Smooth muscle cell (in vitro differentiated cells): ENCODE measurements around the gene BCKDHB. TPM values are rescaled to one million over a fixed set of nuclear protein-coding genes. Genes with fewer than 3 reads are reported as not detected.
A peak's percentile ranks its signal among the peaks of the same experiment; 100 is the strongest.

Experiments
- DNase-seq: peaks from one replicate; lab custom pipeline; 2025; ENCODE audit not compliant: unreplicated experiment; lab: John Stamatoyannopoulos, UW
- H2AFZ ChIP-seq: fragments of 200-600 bp; sonication (generic); 2 replicates; pipeline ENCODE4 v1.6.0; 2016; ENCODE audit warnings: antibody characterized with exemption, low read depth, mild to moderate bottlenecking
- H3F3A ChIP-seq: fragments of 200-600 bp; sonication (generic); 2 replicates; pipeline ENCODE4 v1.6.0; 2017; ENCODE audit warnings: antibody characterized with exemption, low read depth
- H3K27ac ChIP-seq: fragments of 200-600 bp; sonication (generic); 2 replicates; pipeline ENCODE4 v1.5.1; 2016; ENCODE audit warnings: low read depth, mild to moderate bottlenecking
- H3K27me3 ChIP-seq: fragments of 200-600 bp; sonication (generic); 2 replicates; pipeline ENCODE4 v1.6.1; 2016; ENCODE audit warnings: low read depth, mild to moderate bottlenecking
- H3K36me3 ChIP-seq: fragments of 200-600 bp; sonication (generic); 2 replicates; pipeline ENCODE4 v1.5.1; 2016; ENCODE audit warnings: low read depth
- H3K4me1 ChIP-seq: fragments of 200-600 bp; sonication (generic); 2 replicates; pipeline ENCODE4 v1.5.1; 2016; ENCODE audit warnings: low read depth
- H3K4me2 ChIP-seq: fragments of 200-600 bp; sonication (generic); 2 replicates; pipeline ENCODE4 v1.6.0; 2016; ENCODE audit warnings: mild to moderate bottlenecking
- H3K4me3 ChIP-seq: fragments of 200-600 bp; sonication (generic); 2 replicates; pipeline ENCODE4 v1.5.1; 2016; ENCODE audit warnings: mild to moderate bottlenecking
- H3K79me2 ChIP-seq: fragments of 200-600 bp; sonication (generic); 2 replicates; pipeline ENCODE4 v1.6.0; 2016; ENCODE audit warnings: low read depth, mild to moderate bottlenecking
- H3K9ac ChIP-seq: fragments of 200-600 bp; sonication (generic); 2 replicates; pipeline ENCODE4 v1.6.0; 2016; ENCODE audit warnings: low read depth
- H3K9me3 ChIP-seq: fragments of 200-600 bp; sonication (generic); replicated peaks from 2 replicates; pipeline ENCODE4 v1.5.1; 2016; ENCODE audit warnings: low read depth
- H4K20me1 ChIP-seq: fragments of 200-600 bp; sonication (generic); 2 replicates; pipeline ENCODE4 v1.6.0; 2016; ENCODE audit warnings: low read depth
- CTCF ChIP-seq: fragments of 200-600 bp; sonication (generic); IDR thresholded peaks from 2 replicates; pipeline ENCODE4 v1.5.1; 2017; ENCODE audit warnings: borderline replicate concordance, mild to moderate bottlenecking, antibody characterized with exemption; ENCODE audit not compliant: insufficient read depth, poor library complexity, severe bottlenecking
- WGBS: methylation state at CpG from one replicate; pipeline ENCODE4 v1.1.7; 2016; ENCODE audit warnings: low lambda C conversion rate; 5-methylcytosine and 5-hydroxymethylcytosine counted together
- polyA plus RNA-seq: library from polyadenylated mRNA; unstranded; fragments of >200 nt; fragmentation: Nextera tagmentation; extraction: Ambion mirVana; gene quantifications from 2 replicates; pipeline ENCODE4 v1.2.1, GENCODE V29; 2016
- total RNA-seq: library from RNA; depleted of rRNA; stranded (reverse); fragments of >200 nt; gene quantifications from 2 replicates; pipeline ENCODE4 v1.2.3, GENCODE V29; 2014

BCKDHB gene
- total and polyA plus RNA-seq, 2 experiments from 2014 or later = 10.2 to 19.7 TPM

GRCh38 chr6:80214436-80215022 is 108.1 kb downstream of the BCKDHB start:
- no peaks in the 10 kb centered on the region for H3K79me2 ChIP-seq
- H3K9me3 ChIP-seq = no peaks in the 10 kb centered on the region
- no peak overlapping the region for H3K27ac ChIP-seq
- no peak overlapping the region for H3K9ac ChIP-seq
- H3K4me2 ChIP-seq = no peak overlapping the region
- no peaks in the 10 kb centered on the region for H3K36me3 ChIP-seq
- H2AFZ ChIP-seq = no peak overlapping the region
- WGBS = 35% methylated on average over 4 of the region's 4 CpGs
- H4K20me1 ChIP-seq = no peaks in the 10 kb centered on the region
- H3K27me3 ChIP-seq = no peaks in the 10 kb centered on the region
- H3F3A ChIP-seq = no peaks in the 10 kb centered on the region
- no peak for DNase-seq
- H3K4me1 ChIP-seq = peaks cover 15% of the 10 kb centered on the region
- peak; percentile 70 for TF ChIP-seq CTCF
- no peak overlapping the region for H3K4me3 ChIP-seq

- H3K9me3 ChIP-seq = no peaks in the 10 kb centered on the region
- no peaks in the 10 kb centered on the region for H3F3A ChIP-seq
- no peaks in the 10 kb centered on the region for H3K79me2 ChIP-seq
- no peak for TF ChIP-seq CTCF
- no peak overlapping the region for H3K27ac ChIP-seq
- H3K36me3 ChIP-seq = no peaks in the 10 kb centered on the region
- no peak overlapping the region for H3K4me3 ChIP-seq
- 100% methylated on average over 1 of the region's 1 CpG for WGBS
- no peaks in the 10 kb centered on the region for H4K20me1 ChIP-seq
- H2AFZ ChIP-seq = no peak overlapping the region
- no peak overlapping the region for H3K9ac ChIP-seq
- H3K4me1 ChIP-seq = peaks cover 14% of the 10 kb centered on the region
- H3K27me3 ChIP-seq = no peaks in the 10 kb centered on the region
- no peak for DNase-seq
- no peak overlapping the region for H3K4me2 ChIP-seq
These were observed 108.6 kb downstream of the BCKDHB start for GRCh38 chr6:80215063-80215462.

GRCh38 chr6:80217794-80218193 is 111.3 kb downstream of the BCKDHB start:
- Histone ChIP-seq H3K4me1 (no peaks in the 10 kb centered on the region), H3K79me2 (no peaks in the 10 kb centered on the region), H3K36me3 (no peaks in the 10 kb centered on the region), H4K20me1 (no peaks in the 10 kb centered on the region), H3K9me3 (no peaks in the 10 kb centered on the region), H3F3A (no peaks in the 10 kb centered on the region), H3K4me2 (no peak overlapping the region), H3K27ac (no peak overlapping the region), H2AFZ (no peak overlapping the region), H3K4me3 (no peak overlapping the region), H3K27me3 (no peaks in the 10 kb centered on the region), H3K9ac (no peak overlapping the region)
- TF ChIP-seq CTCF = no peak
- WGBS = 50% methylated on average over 6 of the region's 6 CpGs
- no peak for DNase-seq

- no peaks in the 10 kb centered on the region for H4K20me1 ChIP-seq
- H3K9ac ChIP-seq = no peak overlapping the region
- H3K9me3 ChIP-seq = no peaks in the 10 kb centered on the region
- H3K27me3 ChIP-seq = no peaks in the 10 kb centered on the region
- no peak overlapping the region for H3K4me3 ChIP-seq
- H3K27ac ChIP-seq = no peak overlapping the region
- no peaks in the 10 kb centered on the region for H3K4me1 ChIP-seq
- no peaks in the 10 kb centered on the region for H3F3A ChIP-seq
- H3K36me3 ChIP-seq = no peaks in the 10 kb centered on the region
- no peak for DNase-seq
- WGBS = 81% methylated on average over 3 of the region's 3 CpGs
- no peak for TF ChIP-seq CTCF
- no peak overlapping the region for H2AFZ ChIP-seq
- H3K4me2 ChIP-seq = no peak overlapping the region
- no peaks in the 10 kb centered on the region for H3K79me2 ChIP-seq
These were observed 117.3 kb downstream of the BCKDHB start for GRCh38 chr6:80223743-80224212.
